HepG2 (cell line): ENCODE measurements around the gene CCDC170. TPM values are rescaled to one million over a fixed set of nuclear protein-coding genes. Genes with fewer than 3 reads are reported as not detected.

Experiments
- ATAC-seq: fragments of 200-7000 bp; cut with Tn5 transposase; 3 replicates; pipeline ENCODE4 v1.9.1; 2020; ENCODE audit warnings: mild to moderate bottlenecking, moderate library complexity
- BruUV-seq: library from RNA; stranded (reverse); fragments of 400-500 nt; replicated peaks from 2 replicates; lab custom pipeline; 2021; lab: Mats Ljungman, UMichigan
- CTCF ChIA-PET: fragments of 300-600 bp; formaldehyde crosslinking; extraction: SDS; loops from one replicate; lab custom pipeline; 2021; ENCODE audit warnings: low total read pairs, inconsistent platforms, low intra/inter-chr PET ratio; lab: Yijun Ruan, JAX
- POLR2A ChIA-PET: fragments of 350-600 bp; sonication (Branson Sonifier 250); formaldehyde crosslinking; loops from one replicate; lab custom pipeline; 2020; ENCODE audit warnings: antibody characterized with exemption, inconsistent platforms; lab: Yijun Ruan, JAX
- DNase-seq: peaks from one replicate; pipeline ENCODE4 v3.0.0-alpha.2; 2015; ENCODE audit warnings: low spot score
- FAIRE-seq: peaks from 3 replicates; lab custom pipeline; 2011; peaks lifted over from hg19 to GRCh38; lab: Jason Lieb, UNC
- H2AFZ ChIP-seq: one replicate; pipeline ENCODE4 v1.6.1; 2011; ENCODE audit warnings: low read length, inconsistent platforms
- H3K27ac ChIP-seq: fragments of 300-600 bp; 3 replicates; pipeline ENCODE4 v1.8.0; 2011; ENCODE audit warnings: mixed run types, mild to moderate bottlenecking, mixed read lengths, low read length, inconsistent platforms; ENCODE audit not compliant: insufficient read depth; ENCODE audit errors: extremely low read length
- H3K27me3 ChIP-seq, 2 experiments: fragments of 200-600 bp in 1 of 2; 2 replicates in 1 of 2; 3 replicates in 1 of 2; pipeline versions ENCODE4 v1.6.0 to v1.8.0; 2011; ENCODE audit warnings: low read length in 2 of 2, mild to moderate bottlenecking in 2 of 2, moderate library complexity in 2 of 2, inconsistent platforms in 1 of 2; ENCODE audit not compliant: insufficient read depth in 2 of 2, control insufficient read depth in 1 of 2
- H3K36me3 ChIP-seq, 2 experiments: fragments of 200-600 bp in 1 of 2; replicated peaks in 1 of 2; 2 replicates in 1 of 2; 3 replicates in 1 of 2; pipeline versions ENCODE4 v1.5.1 to v1.8.0; 2011; ENCODE audit warnings: low read length in 2 of 2, inconsistent platforms in 1 of 2; ENCODE audit not compliant: insufficient read depth in 2 of 2, control insufficient read depth in 1 of 2
- H3K4me1 ChIP-seq: 2 replicates; pipeline ENCODE4 v1.5.1; 2012; ENCODE audit warnings: low read length, inconsistent platforms; ENCODE audit not compliant: insufficient read depth
- H3K4me2 ChIP-seq: 2 replicates; pipeline ENCODE4 v1.6.0; 2011; ENCODE audit warnings: low read depth, low read length, inconsistent platforms
- H3K4me3 ChIP-seq, 3 experiments: fragments of 200-600 bp in 1 of 3; sonication (generic), shearing (Covaris generic) in 1 of 3; replicated peaks in 1 of 3; 2 replicates each; pipeline ENCODE4 v1.5.1; 2011 to 2016; ENCODE audit warnings: low read length in 3 of 3, inconsistent platforms in 2 of 3, low read depth in 2 of 3, mild to moderate bottlenecking in 2 of 3, control low read depth in 1 of 3, mixed read lengths in 1 of 3; ENCODE audit not compliant: insufficient read depth in 1 of 3
- H3K79me2 ChIP-seq: one replicate; pipeline ENCODE4 v1.6.1; 2011; ENCODE audit warnings: low read length, inconsistent platforms; ENCODE audit not compliant: insufficient read depth
- H3K9ac ChIP-seq: 2 replicates; pipeline ENCODE4 v1.6.0; 2011; ENCODE audit warnings: mild to moderate bottlenecking, low read depth, low read length, inconsistent platforms; ENCODE audit not compliant: insufficient read depth
- H3K9me3 ChIP-seq: 2 replicates; pipeline ENCODE4 v1.5.1; 2012; ENCODE audit warnings: mild to moderate bottlenecking, low read length
- H4K20me1 ChIP-seq: 2 replicates; pipeline ENCODE4 v1.6.0; 2011; ENCODE audit warnings: inconsistent platforms, mild to moderate bottlenecking, low read length, moderate library complexity; ENCODE audit not compliant: insufficient read depth
- CBX5 ChIP-seq: sonication (generic); formaldehyde crosslinking; IDR thresholded peaks from 2 replicates; pipeline ENCODE4 v1.4.0; 2020; ENCODE audit warnings: missing genetic modification reagents, borderline replicate concordance
- KDM3A ChIP-seq: IDR thresholded peaks from 2 replicates; pipeline ENCODE4 v1.6.1; 2018; ENCODE audit warnings: low read depth, missing compliant biosample characterization
- MYPOP ChIP-seq: sonication (generic); formaldehyde crosslinking; IDR thresholded peaks from 2 replicates; pipeline ENCODE4 v1.8.1; 2023; ENCODE audit warnings: mild to moderate bottlenecking, moderate library complexity, missing genetic modification reagents
- NR1H2 ChIP-seq: sonication (generic); formaldehyde crosslinking; IDR thresholded peaks from 2 replicates; pipeline ENCODE4 v1.8.1; 2022; ENCODE audit warnings: low read depth, missing genetic modification reagents, borderline replicate concordance
- PHF5A ChIP-seq: IDR thresholded peaks from one replicate; pipeline ENCODE4 v1.6.1; 2018; ENCODE audit warnings: low read depth, missing genetic modification reagents; ENCODE audit not compliant: unreplicated experiment
- SRSF4 ChIP-seq: fragments of 200-400 bp; formaldehyde crosslinking; IDR thresholded peaks from one replicate; pipeline ENCODE4 v1.6.1; 2018; ENCODE audit warnings: mild to moderate bottlenecking, low read depth, low read length, moderate library complexity; ENCODE audit not compliant: poor library complexity, severe bottlenecking
- ZNF253 ChIP-seq: sonication (generic); formaldehyde crosslinking; IDR thresholded peaks from 2 replicates; pipeline ENCODE4 v1.8.0; 2022; ENCODE audit warnings: mild to moderate bottlenecking, missing genetic modification reagents, borderline replicate concordance
- WGBS: methylation state at CpG from one replicate; pipeline ENCODE4 v1.1.6; 2017; ENCODE audit warnings: low lambda C conversion rate; 5-methylcytosine and 5-hydroxymethylcytosine counted together
- in situ Hi-C: cut with HindIII; loops from 2 replicates; pipeline ENCODE4 v1.10.0; 2017; ENCODE audit warnings: low pct_unique_long_range_greater_than_20kb; ENCODE audit not compliant: extremely low pct_ligation_motif_present
- intact Hi-C: fragments of 100-400 bp; cut with micrococcal nuclease; formaldehyde crosslinking; loops from one replicate; pipeline ENCODE4 v1.10.0; 2022; ENCODE audit not compliant: unreplicated experiment
- polyA plus RNA-seq, 8 experiments: library from polyadenylated mRNA; depleted of rRNA in 3 of 8; stranded (reverse) in 7 of 8; unstranded in 1 of 8; fragments of >200 nt; fragmentation: Illumina TruSeq in 4 of 8; extraction: Trizol in 4 of 8; gene quantifications; 2 replicates each; pipeline versions ENCODE4 v1.2.1 to v1.2.3, GENCODE V29; 2011 to 2016; ENCODE audit warnings: low read depth in 4 of 8, missing spikeins in 1 of 8, mixed read lengths in 1 of 8; ENCODE audit not compliant: insufficient read depth in 1 of 8
- total RNA-seq, 5 experiments: library from RNA; depleted of rRNA; stranded (reverse); fragments of >200 nt; fragmentation: Illumina TruSeq; extraction: Trizol; gene quantifications; 2 replicates each; pipeline ENCODE4 v1.2.3, GENCODE V29; 2016; ENCODE audit warnings: low read depth in 1 of 5
- TF ChIP-seq, protein P1 (sequence below): sonication (generic); formaldehyde crosslinking; IDR thresholded peaks from 2 replicates; pipeline ENCODE4 v1.8.1; 2023; ENCODE audit warnings: missing genetic modification reagents, inconsistent platforms, borderline replicate concordance

The CCDC170 gene
- total and polyA plus RNA-seq, 2 of the 13 experiments (the other 11 are each of a cell fraction or from before 2014, with no cell fraction given), result 0.90 to 5.1 TPM

- no peak for TF ChIP-seq NR1H2 (CRISPR knock-in tag)
- TF ChIP-seq CBX5 (CRISPR knock-in tag), result no peak
These were observed 136.6 kb downstream of the CCDC170 start (continued) for GRCh38 chr6:151630387-151630786.

DNA sequence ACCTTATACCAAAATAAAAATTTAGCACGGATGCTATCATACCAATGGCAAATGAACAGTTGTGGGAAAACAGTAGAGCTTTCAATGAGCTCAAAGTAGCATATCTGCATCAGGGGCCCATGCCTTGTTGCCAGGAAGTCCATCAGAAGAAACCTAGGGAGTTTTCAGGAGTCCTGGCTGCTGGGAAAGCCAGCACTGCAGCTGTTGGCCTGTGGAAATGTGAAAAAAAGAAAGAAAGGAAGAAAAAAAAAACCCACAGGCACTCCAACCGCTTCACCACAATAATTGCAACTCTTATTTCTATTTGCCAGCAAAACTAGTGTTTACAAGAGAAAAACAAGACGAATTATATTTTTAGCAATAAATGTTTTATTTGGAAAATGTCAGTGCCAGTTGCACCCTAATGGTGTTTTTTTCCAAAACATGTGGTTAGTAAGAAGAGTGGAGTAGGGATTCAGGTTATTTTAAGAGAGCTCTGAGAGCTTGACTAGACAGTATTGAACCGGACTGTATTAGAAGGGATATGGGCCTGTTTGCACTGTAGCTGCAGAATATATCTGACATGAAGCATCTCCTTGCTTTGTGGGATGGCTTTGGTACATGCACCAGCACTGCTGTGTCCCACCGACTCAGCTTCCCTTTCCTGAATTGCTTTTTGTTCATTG lies 137.3 kb downstream of the CCDC170 start:
- no peak for ATAC-seq
- in situ Hi-C loops, result no loop called here
- Histone ChIP-seq H3K9me3 (no peaks in the 10 kb centered on the region), H4K20me1 (no peaks in the 10 kb centered on the region), H3K9ac (no peak overlapping the region), H3K4me1 (peaks cover 40% of the 10 kb centered on the region)
- CTCF ChIA-PET, result no interaction called here
- no peak for TF ChIP-seq PHF5A (CRISPR knock-in tag)
- TF ChIP-seq, protein P1, sequence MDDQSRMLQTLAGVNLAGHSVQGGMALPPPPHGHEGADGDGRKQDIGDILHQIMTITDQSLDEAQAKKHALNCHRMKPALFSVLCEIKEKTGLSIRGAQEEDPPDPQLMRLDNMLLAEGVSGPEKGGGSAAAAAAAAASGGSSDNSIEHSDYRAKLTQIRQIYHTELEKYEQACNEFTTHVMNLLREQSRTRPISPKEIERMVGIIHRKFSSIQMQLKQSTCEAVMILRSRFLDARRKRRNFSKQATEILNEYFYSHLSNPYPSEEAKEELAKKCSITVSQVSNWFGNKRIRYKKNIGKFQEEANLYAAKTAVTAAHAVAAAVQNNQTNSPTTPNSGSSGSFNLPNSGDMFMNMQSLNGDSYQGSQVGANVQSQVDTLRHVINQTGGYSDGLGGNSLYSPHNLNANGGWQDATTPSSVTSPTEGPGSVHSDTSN (CRISPR knock-in tag), result no peak
- no peak for TF ChIP-seq SRSF4
- no peak for TF ChIP-seq MYPOP (CRISPR knock-in tag)
- TF ChIP-seq ZNF253 (CRISPR knock-in tag), result no peak
- TF ChIP-seq KDM3A (CRISPR knock-in tag), result no peak
- TF ChIP-seq, all 625 proteins: peak for 0
- H3K27ac ChIP-seq, result no peak overlapping the region
- intact Hi-C loops, result loop anchor here (5.0 kb wide), 1 partner anchor 139 kb away; the partner anchor contains the start of gene CCDC170
- no peak overlapping the region for H2AFZ ChIP-seq
- no peaks in the 10 kb centered on the region for H3K79me2 ChIP-seq
- no peak overlapping the region for H3K4me2 ChIP-seq
- POLR2A ChIA-PET, result no interaction called here
- WGBS, result 85% methylated on average over 5 of the region's 5 CpGs
- H3K36me3 ChIP-seq, result no peaks in the 10 kb centered on the region
- no peak overlapping the region for H3K4me3 ChIP-seq
- BruUV-seq, result no TSS peak
- FAIRE-seq, result no peak
- no peak for DNase-seq
- H3K27me3 ChIP-seq, result no peaks in the 10 kb centered on the region
